BE2C (cell line): ENCODE data around the gene DNAJB1.

Experiments
- DNase-seq: peaks from one replicate; pipeline ENCODE4 v3.0.0-alpha.2; 2020
- H3K27me3 ChIP-seq: fragments of 250-450 bp; sonication (Bioruptor Pico); 2 replicates; pipeline ENCODE4 v1.5.1; 2020; ENCODE audit warnings: mild to moderate bottlenecking
- H3K36me3 ChIP-seq: fragments of 250-450 bp; sonication (Bioruptor Pico); 2 replicates; pipeline ENCODE4 v1.5.1; 2020; ENCODE audit warnings: mild to moderate bottlenecking
- H3K4me1 ChIP-seq: fragments of 250-450 bp; sonication (Bioruptor Pico); 2 replicates; pipeline ENCODE4 v1.5.1; 2020
- H3K4me3 ChIP-seq: 2 replicates; pipeline ENCODE4 v1.5.1; 2011; ENCODE audit warnings: low read depth, low read length
- H3K9me3 ChIP-seq: fragments of 250-450 bp; sonication (Bioruptor Pico); 2 replicates; pipeline ENCODE4 v1.5.1; 2020
- CTCF ChIP-seq: IDR thresholded peaks from 2 replicates; pipeline ENCODE4 v1.5.1; 2012; ENCODE audit warnings: mild to moderate bottlenecking, low read depth, low read length

DNAJB1 gene

GRCh38 chr19:14526423-14526822 lies 8.2 kb upstream of the DNAJB1 start:
- Histone ChIP-seq H3K9me3 (no peaks in the 10 kb centered on the region), H3K36me3 (no peaks in the 10 kb centered on the region), H3K27me3 (no peaks in the 10 kb centered on the region), H3K4me1 (no peaks in the 10 kb centered on the region), H3K4me3 (no peak overlapping the region)
- no peak for DNase-seq
- TF ChIP-seq CTCF: no peak

GRCh38 chr19:14525729-14526128 lies 7.5 kb upstream of the DNAJB1 start:
- no peak overlapping the region for H3K4me3 ChIP-seq
- DNase-seq: no peak
- TF ChIP-seq CTCF: no peak
- no peaks in the 10 kb centered on the region for H3K4me1 ChIP-seq
- no peaks in the 10 kb centered on the region for H3K9me3 ChIP-seq
- H3K27me3 ChIP-seq: no peaks in the 10 kb centered on the region
- H3K36me3 ChIP-seq: no peaks in the 10 kb centered on the region

- H3K4me3 ChIP-seq: no peak overlapping the region
- peaks cover 10% of the 10 kb centered on the region for H3K36me3 ChIP-seq
- no peak for TF ChIP-seq CTCF
- H3K4me1 ChIP-seq: no peaks in the 10 kb centered on the region
- no peaks in the 10 kb centered on the region for H3K27me3 ChIP-seq
- no peak for DNase-seq
- H3K9me3 ChIP-seq: no peaks in the 10 kb centered on the region
Measured at GRCh38 chr19:14520543-14520942, 2.3 kb upstream of the DNAJB1 start.

GRCh38 chr19:14519860-14520407 lies 1.7 kb upstream of the DNAJB1 start:
- Histone ChIP-seq H3K36me3 (peaks cover 16% of the 10 kb centered on the region), H3K4me3 (no peak overlapping the region), H3K9me3 (no peaks in the 10 kb centered on the region), H3K27me3 (no peaks in the 10 kb centered on the region), H3K4me1 (no peaks in the 10 kb centered on the region)
- DNase-seq: no peak
- TF ChIP-seq CTCF: no peak

GRCh38 chr19:14519245-14519859 lies 1.2 kb upstream of the DNAJB1 start:
- Histone ChIP-seq H3K36me3 (peaks cover 21% of the 10 kb centered on the region), H3K27me3 (no peaks in the 10 kb centered on the region), H3K9me3 (no peaks in the 10 kb centered on the region), H3K4me3 (no peak overlapping the region), H3K4me1 (no peaks in the 10 kb centered on the region)
- TF ChIP-seq CTCF: no peak
- no peak for DNase-seq

GRCh38 chr19:14517446-14517839 lies 754 bp downstream of the DNAJB1 start:
- Histone ChIP-seq H3K9me3 (no peaks in the 10 kb centered on the region), H3K4me1 (no peaks in the 10 kb centered on the region), H3K4me3 (peak overlapping the region; percentile 90), H3K36me3 (peaks cover 23% of the 10 kb centered on the region), H3K27me3 (no peaks in the 10 kb centered on the region)
- no peak for DNase-seq
- no peak for TF ChIP-seq CTCF
